Measurements from ENCODE around the gene OR1I1.

The OR1I1 gene

DNA sequence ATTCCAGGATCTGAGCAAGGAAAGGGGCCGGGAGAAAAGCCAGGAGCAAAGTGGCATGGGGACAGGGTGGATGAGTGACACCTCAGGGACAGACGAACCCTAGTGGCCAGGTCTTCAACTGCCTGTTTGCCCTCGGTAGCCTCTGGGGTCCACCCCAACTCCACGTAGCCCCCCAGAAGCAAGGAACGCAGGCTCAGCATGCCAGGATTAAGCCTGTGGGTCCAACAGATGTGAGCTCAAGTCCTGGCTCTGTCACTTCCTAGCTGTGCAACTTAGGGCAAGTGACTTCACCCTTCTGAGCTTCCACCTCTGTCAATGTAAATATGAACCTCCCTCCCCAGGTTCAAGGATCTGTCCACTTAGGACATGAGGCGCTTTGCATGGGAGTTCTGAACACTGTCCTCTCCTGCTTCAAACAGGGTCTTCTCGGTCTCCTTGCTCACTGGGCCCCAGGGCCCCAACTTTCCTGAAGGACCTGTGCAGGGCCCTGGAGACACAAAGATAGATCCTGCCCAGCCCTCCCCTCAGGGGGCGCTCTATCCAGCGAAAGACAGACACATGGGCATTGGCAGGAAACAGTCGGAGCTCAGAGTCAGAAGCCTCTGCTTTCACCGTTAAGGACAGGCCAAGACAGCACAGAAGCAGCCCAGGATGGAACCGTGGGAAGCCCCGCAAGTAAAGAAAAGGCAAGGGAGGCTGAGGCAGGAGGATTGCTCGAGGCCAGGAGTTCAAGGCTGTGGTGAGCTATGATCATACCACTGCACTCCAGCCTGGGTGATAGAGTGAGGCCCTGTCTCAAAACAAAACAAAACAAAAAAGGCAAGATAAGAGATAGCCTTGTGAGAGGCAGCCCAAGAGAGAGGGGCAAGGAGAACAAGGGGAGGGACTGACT, 38.4 kb downstream of the OR1I1 start:
- no peak for DNase-seq

DNA sequence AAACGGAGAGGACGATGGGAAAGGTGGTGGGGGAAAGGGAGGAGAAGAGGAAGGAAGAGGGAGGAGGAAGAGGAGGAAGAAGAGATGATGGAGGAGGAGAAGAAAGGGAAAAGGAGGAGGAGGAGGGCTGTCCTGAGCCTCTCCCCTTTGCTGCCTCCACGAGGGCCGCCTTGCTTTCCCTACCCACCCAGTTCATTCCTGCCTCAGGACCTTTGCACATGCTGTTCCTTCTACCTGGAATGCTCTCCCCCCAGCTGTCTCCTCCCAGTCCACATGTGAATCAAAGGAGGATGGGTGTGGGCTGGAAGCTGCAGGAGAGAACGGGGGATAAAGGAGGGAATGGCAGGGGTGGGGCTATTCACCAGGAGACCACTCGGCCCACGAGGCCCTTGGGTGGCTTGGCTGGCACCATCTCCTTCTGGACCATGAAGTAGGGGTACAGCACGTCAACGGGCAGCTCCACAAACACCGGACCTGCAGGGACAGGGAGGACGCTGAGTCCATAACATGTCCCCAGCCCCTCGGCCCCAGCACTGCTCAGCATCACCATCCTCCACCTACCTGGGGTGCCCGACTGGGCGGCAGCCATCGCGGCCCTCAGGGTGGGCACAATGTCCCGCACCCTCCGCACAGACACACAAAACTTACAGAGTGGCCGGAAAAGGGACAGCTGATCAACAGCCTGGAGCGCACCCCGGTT, 40.5 kb downstream of the OR1I1 start:
- no peak for DNase-seq

DNA sequence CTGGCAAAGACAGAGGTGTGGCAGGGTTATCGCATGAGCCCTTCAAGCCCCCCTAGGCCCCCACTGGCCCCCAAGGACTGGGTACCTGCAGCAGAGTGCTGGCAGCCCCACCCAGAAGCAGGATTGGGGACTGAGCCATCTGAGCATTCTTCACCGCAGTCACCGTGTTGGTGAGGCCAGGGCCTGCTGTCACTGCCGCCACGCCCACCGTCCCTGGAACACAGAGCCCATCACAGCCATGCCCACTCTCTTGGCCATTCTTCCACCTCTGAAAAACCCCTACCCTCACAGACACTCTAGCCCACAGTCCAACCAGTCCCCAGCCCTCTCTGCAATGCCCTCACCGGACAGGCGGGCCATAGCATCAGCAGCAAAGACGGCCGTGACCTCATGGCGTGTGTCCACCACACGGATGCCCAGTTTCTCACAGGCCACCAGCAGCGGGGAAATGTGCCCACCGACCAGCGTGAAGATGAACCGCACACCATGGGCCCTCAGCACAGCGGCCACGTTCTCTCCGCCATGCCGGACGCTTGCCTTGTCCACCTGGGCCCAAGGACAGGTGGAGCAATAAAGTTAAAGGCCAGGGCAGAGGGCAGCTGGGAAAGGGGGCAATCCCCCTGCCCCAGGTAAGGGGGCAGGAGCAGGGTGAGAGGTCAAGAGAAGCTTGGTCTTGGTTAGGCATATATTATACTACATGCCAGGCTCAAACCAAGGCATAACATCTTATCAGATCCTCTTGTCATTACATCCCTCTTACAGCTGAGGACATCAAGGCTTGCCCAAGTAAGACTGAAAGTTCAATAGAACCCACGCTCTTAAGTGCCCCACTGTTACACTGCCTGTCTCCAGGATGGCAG, 41.2 kb downstream of the OR1I1 start:
- no peak for DNase-seq

DNA sequence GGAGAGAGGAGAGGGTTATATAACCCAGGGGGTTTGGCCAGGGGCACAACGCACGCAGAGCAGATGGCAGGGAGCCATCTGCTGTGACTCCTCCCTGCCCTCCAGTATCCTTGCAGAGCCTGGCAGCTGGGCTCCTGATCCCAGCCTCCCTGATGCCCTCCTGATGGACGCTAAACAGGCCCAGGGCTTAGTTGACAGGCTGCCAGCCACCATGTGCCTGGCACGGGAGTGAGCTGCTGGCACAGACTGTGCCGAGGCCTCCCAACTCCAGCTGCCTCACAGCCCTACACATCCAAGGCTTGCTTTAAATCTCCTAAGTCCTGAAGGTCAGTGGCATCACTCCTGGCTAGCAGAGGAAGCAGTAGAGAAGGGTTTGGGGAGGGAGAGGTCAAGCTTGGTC, 41.9 kb downstream of the OR1I1 start:
- DNase-seq: no peak

DNA sequence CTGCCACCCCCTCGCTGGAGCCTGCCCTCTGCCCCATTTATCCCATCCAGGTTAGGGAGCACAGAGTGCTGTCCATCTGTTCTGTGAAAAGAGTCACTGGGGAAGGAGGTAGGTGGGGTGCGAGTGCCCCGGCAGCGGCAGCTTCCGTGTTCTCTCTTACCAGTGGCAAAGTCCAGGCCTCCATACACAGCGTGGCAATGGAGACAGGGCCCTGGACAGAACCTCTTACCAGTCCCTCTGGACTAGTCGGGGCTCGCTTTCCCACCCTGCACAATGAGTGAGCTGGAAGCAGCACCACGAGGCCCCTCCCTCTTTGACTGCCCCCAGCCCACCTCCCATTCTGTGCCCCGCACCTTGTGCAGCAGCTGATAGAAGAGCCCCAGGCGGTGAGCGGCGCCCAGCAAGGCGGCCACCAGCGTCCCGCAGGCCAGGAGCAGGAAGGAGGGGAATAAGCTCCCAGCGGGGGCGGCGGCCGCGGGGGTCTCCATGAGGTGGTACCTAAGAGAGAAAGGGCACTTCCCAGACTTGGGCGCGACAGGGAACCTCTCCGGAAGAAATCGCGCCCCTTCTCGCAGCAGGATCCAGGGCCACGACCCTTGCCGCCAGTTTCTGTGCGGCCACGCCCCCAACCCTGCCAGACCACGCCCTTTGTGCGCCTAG, 42.7 kb downstream of the OR1I1 start:
- DNase-seq: peak; percentile 5

DNA sequence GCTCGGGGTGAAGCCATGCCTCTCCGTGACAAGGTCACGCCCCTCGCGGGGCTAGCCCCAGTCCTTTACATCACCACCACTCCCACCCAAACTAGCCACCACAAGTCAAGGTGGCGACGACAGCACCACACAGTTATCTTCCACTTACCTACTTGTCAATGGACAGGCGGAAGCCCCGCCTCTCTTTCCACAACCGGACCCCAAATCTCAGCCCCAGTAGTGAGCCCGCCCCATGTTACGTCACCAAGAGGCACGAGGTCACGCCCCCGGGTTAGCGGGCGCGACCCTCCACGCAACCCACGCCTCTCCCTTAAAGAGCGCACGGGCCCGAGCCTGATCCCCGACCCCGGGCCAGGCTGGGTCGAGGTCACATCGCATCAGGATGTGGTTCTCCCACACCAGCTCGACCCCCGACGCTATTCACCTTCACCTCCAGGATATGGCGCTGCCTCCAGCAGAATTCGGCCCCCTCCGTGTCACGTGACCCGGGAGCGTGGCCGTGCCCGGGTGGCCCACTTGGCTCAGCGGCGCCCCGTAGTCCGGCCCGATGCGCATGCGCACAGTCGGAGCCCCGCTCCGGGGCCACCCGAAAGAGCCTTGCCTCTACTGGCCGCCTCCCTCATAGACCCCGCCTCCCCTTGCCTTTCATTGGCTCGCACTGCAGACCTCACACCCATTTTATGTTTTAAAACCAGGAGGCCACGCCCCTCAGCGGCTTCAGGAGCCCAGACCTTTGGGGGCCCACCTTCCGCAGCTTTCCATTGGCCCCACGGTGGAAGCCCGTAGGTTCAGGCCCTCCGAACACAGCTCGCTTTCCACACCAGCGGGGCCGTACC, 43.4 kb downstream of the OR1I1 start:
- DNase-seq: peak; percentile 99

DNA sequence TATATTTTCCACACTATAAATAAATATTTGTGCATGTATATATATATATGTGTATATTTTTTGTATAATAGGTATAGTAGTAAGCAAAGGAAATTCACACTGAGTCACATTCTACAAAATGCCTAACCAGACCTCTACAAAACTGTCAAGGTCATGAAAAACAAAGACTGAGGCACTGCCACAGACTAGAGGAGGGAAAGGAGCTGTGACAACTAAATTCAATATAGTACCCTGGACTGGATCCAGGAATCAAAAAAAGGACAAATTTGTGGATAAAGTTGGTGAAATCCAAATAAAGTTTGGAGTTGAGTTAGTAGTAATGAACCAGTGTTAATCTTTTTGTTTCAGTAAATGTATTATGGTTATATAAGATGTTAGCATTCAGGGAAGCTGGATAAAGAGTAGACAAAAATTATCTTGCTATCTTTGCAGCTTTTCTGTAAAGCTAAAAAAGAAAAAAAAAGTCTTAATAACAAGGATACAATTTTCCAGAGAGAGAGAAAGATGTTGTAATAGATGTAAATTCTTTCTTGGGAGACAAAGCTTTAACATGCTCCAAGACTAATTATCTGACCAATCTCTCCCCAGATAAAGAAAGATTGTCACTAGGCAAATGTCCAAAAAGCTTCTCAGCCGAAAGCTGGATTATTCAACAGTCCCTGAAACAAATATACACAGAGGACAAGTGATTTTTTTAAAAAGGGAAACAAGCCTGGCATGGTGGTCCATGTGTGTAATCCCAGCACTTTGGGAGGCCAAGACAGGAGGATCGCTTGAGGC, 44.3 kb downstream of the OR1I1 start:
- DNase-seq: no peak

DNA sequence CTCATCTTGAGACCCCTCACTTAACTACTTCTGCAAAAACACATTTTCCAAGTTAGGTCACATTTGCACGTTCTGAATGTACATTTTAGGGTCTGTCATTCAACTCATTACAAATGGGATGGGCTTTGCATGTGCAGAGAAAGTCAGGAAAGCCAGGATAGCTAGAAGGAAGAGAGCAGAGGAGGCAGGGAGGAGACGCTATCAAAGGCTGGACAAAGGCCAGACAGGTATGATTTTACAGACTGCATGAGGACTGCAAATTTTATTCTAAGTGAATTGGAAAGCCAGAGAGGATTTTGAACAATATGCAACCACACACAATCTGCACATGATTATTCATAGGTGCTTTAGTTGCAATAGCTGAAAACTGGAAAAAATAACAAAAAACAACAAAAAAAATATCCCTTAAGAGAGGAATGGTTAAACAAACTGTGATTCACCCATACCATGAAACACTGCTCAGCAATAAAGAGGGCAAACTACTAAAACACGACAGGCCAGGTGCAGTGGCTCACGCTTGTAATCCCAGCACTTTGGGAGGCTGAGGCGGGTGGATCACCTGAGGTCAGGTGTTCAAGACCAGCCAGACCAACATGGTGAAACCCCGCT, 46.3 kb downstream of the OR1I1 start:
- DNase-seq: no peak

DNA sequence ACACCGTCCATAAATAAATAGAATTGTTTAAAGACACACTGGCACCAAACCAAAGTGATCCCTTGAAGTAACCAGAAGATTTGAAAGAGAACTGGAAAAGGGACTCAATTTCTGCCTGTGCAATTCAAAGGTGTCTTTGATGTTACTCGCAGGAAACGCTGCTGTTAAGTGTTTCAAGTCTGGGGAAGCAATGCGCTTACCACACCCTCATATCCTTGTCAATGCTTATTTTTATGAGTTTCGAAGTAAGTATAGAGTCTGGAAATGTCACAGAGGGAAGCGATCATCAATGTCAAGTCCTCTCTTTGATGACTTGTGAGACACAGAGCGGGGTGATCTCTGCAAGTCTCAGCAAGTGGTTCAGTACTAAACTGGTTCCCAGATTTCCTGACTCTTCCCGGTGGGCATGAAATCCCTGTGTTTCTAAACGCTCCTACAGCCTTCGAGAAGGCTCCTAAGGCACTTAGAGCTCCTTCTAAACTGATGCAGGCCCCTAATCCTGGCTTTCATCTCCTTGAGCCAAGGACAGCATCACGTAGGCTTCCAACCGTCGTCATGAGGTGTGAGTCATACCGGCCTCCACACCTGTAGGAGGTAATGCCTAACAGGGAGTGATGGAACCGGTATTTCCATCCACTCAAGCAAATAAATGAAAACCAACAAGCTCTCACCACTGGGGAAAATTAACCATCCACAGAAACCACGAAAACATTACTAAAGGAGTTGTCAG, 48.0 kb downstream of the OR1I1 start:
- DNase-seq: peak; percentile 3

DNA sequence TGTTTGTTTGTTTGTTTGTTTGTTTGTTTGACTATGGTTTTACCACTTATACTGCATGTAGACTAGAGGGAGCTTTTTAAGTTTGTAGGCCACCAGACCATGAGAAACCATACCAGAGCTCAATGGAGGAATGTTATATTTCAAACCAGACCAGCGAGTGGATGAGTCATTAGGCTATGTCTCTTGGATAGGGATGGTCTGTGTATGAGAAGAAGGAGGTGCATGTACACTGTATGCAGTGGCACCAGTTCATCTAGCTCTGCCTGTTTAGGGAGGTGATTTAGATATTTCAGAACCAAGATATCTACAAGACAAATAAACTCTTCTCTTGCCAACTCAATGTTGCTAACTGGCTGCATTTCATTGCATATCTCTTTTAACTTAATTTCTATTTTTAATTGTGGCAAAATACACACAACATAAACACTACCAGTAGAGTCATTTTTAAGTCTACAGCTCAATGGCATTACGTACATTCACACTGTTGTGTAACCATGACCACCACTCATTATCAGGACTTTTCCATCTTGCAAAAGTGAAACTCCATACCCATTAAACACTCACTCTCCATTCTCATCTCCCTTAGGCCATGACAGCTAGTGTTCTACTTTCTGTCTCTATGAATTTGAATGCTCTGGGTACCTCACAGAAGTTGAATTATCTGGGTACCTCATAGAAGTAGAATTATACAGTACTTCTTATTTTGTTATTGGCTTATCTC, 54.4 kb downstream of the OR1I1 start:
- no peak for DNase-seq

DNA sequence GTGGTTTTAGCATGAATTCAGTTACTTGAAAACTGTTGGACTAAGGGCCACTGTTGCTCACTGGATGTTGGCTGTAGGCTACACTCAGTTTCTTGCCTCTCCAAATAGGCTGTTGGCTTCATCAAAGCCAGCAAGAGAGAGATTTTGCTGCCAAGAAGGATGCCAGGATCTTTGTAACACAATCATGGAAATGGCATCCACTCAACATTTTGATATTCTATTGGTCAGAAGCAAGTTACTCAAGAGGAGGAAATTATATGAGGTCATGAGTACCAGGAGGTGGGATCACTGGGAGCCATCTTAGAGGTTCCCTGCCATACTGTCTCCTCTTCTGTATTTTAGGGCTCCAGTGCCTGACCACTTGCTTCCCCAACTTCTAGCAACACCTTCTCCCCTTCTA, 55.8 kb downstream of the OR1I1 start:
- no peak for DNase-seq

DNA sequence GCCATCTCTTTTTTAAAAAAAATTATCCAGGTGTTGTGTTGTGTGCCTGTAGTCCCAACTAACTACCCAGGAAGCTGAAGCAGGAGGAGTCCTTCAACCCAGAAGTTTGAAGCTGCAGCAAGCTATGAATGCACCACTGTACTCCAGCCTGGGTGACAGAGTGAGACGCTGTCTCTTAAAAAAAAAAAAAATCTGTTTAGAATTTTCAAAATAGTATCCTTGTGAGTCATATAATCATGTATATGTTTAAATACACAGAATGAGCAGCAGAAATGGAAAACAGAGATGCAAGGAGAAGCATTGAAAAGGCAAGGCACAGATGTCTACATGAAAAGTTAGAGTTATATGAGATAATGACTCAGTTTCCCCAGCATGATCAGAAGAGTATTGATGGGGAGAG, 56.4 kb downstream of the OR1I1 start:
- DNase-seq: no peak

DNA sequence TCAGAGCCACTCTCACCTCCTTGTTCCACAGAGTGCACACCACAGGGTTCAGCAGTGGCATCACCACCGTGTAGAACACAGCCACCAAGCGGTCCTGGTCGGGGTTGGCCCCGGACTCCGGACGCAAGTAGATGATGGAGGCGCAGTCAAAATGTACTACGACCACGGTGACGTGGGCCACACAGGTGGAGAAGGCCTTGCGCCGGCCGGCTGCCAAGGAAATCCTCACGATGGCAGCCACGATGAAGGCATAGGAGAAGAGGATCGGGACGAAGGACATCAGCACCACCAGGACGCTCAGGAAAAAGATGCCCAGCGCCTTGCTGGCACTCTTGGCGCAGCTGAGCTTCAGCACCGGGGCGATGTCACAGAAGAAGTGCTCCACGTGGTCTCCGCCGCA, 59.1 kb downstream of the OR1I1 start:
- DNase-seq: no peak

DNA sequence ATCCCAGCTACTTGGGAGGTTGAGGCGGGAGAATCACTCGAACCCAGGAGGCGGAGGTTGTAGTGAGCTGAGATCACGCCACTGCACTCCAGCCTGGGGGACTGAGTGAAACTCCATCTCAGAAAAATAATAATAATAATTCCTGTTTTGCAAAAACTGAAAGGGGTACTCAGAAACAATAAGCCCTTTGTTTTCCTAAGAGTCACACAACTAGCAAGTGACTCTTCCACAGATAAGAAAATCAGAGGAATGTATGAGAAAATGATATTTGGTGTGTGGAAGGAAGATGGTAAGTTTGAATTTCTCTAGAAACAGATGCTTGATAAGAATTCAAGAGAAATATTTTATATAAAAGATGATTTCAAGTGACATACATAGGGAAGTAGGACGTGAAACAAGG, 60.3 kb downstream of the OR1I1 start:
- no peak for DNase-seq
